CD14-positive monocyte (primary cell): ENCODE data around the gene LIMCH1. TPM values are rescaled to one million over a fixed set of nuclear protein-coding genes. Genes with fewer than 3 reads are reported as not detected.

ENCODE experiments used
- DNase-seq, 3 donors: peaks; one replicate each; pipeline ENCODE4 v3.0.0-alpha.2; 2011 to 2022
- H2AFZ ChIP-seq: 2 replicates; pipeline ENCODE4 v1.6.0; 2012; ENCODE audit warnings: mild to moderate bottlenecking, low read depth, low read length, inconsistent platforms; ENCODE audit not compliant: insufficient read depth, poor library complexity, severe bottlenecking
- H3K27ac ChIP-seq, 2 donors: 1 replicate in 1 of 2; 2 replicates in 1 of 2; pipeline ENCODE4 v1.5.1; 2012 to 2013; ENCODE audit warnings: low read length in 2 of 2, control low read depth in 1 of 2, inconsistent platforms in 1 of 2, low read depth in 1 of 2, mild to moderate bottlenecking in 1 of 2
- H3K27me3 ChIP-seq, 2 donors: one replicate each; pipeline versions ENCODE4 v1.6.0 to v1.6.1; 2011 to 2013; ENCODE audit warnings: low read length in 2 of 2; ENCODE audit not compliant: control insufficient read depth in 2 of 2, insufficient read depth in 2 of 2
- H3K36me3 ChIP-seq, 2 donors: replicated peaks in 1 of 2; 1 replicate in 1 of 2; 2 replicates in 1 of 2; pipeline versions ENCODE4 v1.5.1 to v1.6.1; 2012 to 2013; ENCODE audit warnings: low read length in 2 of 2, control low read depth in 1 of 2, inconsistent platforms in 1 of 2, mild to moderate bottlenecking in 1 of 2; ENCODE audit not compliant: insufficient read depth in 2 of 2, control insufficient read depth in 1 of 2
- H3K4me1 ChIP-seq, 2 donors: 1 replicate in 1 of 2; 2 replicates in 1 of 2; pipeline versions ENCODE4 v1.5.1 to v1.6.1; 2012 to 2013; ENCODE audit warnings: low read length in 2 of 2, control low read depth in 1 of 2, inconsistent platforms in 1 of 2, mild to moderate bottlenecking in 1 of 2, moderate library complexity in 1 of 2; ENCODE audit not compliant: insufficient read depth in 2 of 2, control insufficient read depth in 1 of 2
- H3K4me2 ChIP-seq: replicated peaks from 2 replicates; pipeline ENCODE3; 2012; ENCODE audit warnings: low read length, moderate library complexity, mild to moderate bottlenecking; ENCODE audit not compliant: poor library complexity, severe bottlenecking; ENCODE audit errors: extremely low read depth
- H3K4me3 ChIP-seq, 3 experiments: fragments of 200-600 bp in 1 of 3; sonication (generic) in 1 of 3; replicated peaks in 1 of 3; 1 replicate in 2 of 3; 2 replicates in 1 of 3; pipeline ENCODE4 v1.5.1; 2011 to 2013; ENCODE audit warnings: low read length in 3 of 3, mild to moderate bottlenecking in 3 of 3, control low read depth in 2 of 3, low read depth in 2 of 3, inconsistent platforms in 1 of 3, moderate library complexity in 1 of 3
- H3K79me2 ChIP-seq: 2 replicates; pipeline ENCODE4 v1.6.0; 2012; ENCODE audit warnings: mild to moderate bottlenecking, control low read depth, inconsistent platforms, low read length, moderate library complexity; ENCODE audit not compliant: insufficient read depth
- H3K9ac ChIP-seq: 2 replicates; pipeline ENCODE4 v1.6.0; 2017; ENCODE audit warnings: low read length, mild to moderate bottlenecking; ENCODE audit not compliant: insufficient read depth, poor library complexity, severe bottlenecking
- H3K9me3 ChIP-seq, 2 donors: replicated peaks in 1 of 2; 1 replicate in 1 of 2; 2 replicates in 1 of 2; pipeline versions ENCODE4 v1.5.1 to v1.6.1; 2012 to 2013; ENCODE audit warnings: low read length in 2 of 2, control low read depth in 1 of 2; ENCODE audit not compliant: control insufficient read depth in 1 of 2, insufficient read depth in 1 of 2
- H4K20me1 ChIP-seq: 2 replicates; pipeline ENCODE4 v1.6.0; 2012; ENCODE audit warnings: mild to moderate bottlenecking, low read length, control low read depth, moderate library complexity; ENCODE audit not compliant: insufficient read depth
- H3K27ac Mint-ChIP-seq, 7 donors: one replicate each; pipeline ENCODE4 v1.8.0; 2020; ENCODE audit warnings: mild to moderate bottlenecking in 7 of 7, mixed read lengths in 7 of 7, moderate library complexity in 6 of 7, inconsistent platforms in 2 of 7
- H3K27me3 Mint-ChIP-seq, 3 donors: one replicate each; pipeline ENCODE4 v1.8.0; 2021 to 2022; ENCODE audit warnings: low read depth in 3 of 3, mild to moderate bottlenecking in 3 of 3, mixed read lengths in 3 of 3, moderate library complexity in 3 of 3, inconsistent platforms in 1 of 3
- H3K36me3 Mint-ChIP-seq, 2 donors: one replicate each; pipeline ENCODE4 v1.8.0; 2020; ENCODE audit warnings: mixed read lengths in 2 of 2, inconsistent platforms in 1 of 2, mild to moderate bottlenecking in 1 of 2
- H3K4me1 Mint-ChIP-seq: one replicate; pipeline ENCODE4 v1.8.0; 2020; ENCODE audit warnings: mild to moderate bottlenecking, mixed read lengths
- H3K4me3 Mint-ChIP-seq, 2 donors: one replicate each; pipeline ENCODE4 v1.8.0; 2020; ENCODE audit warnings: mild to moderate bottlenecking in 2 of 2, mixed read lengths in 2 of 2, moderate library complexity in 1 of 2
- H3K9me3 Mint-ChIP-seq, 7 donors: one replicate each; pipeline ENCODE4 v1.8.0; 2020 to 2022; ENCODE audit warnings: mixed read lengths in 7 of 7, mild to moderate bottlenecking in 6 of 7, moderate library complexity in 6 of 7, inconsistent platforms in 2 of 7
- CTCF ChIP-seq: fragments of 200-600 bp; IDR thresholded peaks from one replicate; pipeline ENCODE4 v1.8.0; 2022; ENCODE audit warnings: antibody characterized with exemption, mild to moderate bottlenecking
- WGBS: methylation state at CpG from one replicate; pipeline ENCODE4 v1.1.5; 2013; ENCODE audit warnings: missing lambda C conversion rate; ENCODE audit not compliant: insufficient coverage; 5-methylcytosine and 5-hydroxymethylcytosine counted together
- intact Hi-C, 2 donors: fragments of 100-400 bp; cut with micrococcal nuclease; formaldehyde crosslinking; loops; one replicate each; pipeline versions ENCODE4 v1.15.0 to v1.15.1; 2023
- polyA plus RNA-seq, 3 donors: library from polyadenylated mRNA; depleted of rRNA in 1 of 3; unstranded in 2 of 3; stranded (reverse) in 1 of 3; fragments of 300-500 nt in 2 of 3; fragments of >200 nt in 1 of 3; fragmentation: Illumina TruSeq in 2 of 3; gene quantifications; 1 replicate in 2 of 3; 2 replicates in 1 of 3; pipeline ENCODE4 v1.2.3, GENCODE V29; 2012 to 2021

LIMCH1 gene
- polyA plus RNA-seq, 3 donors: 0.25 to 0.64 (median 0.32) TPM

- no peaks in the 10 kb centered on the region for H4K20me1 ChIP-seq
- H3K36me3 Mint-ChIP-seq: no peaks in the 10 kb centered on the region
- no peak overlapping the region for H3K4me3 ChIP-seq
- H3K79me2 ChIP-seq: no peaks in the 10 kb centered on the region
- H3K4me3 Mint-ChIP-seq: no peak overlapping the region
- intact Hi-C loops: no loop called here
- H3K27me3 Mint-ChIP-seq: peaks cover under 1 to 4% (median 3%) of the 10 kb centered on the region in 3 donors
- no CpG with 5 or more reads among the region's 1 CpG for WGBS
- H3K36me3 ChIP-seq: no peaks in the 10 kb centered on the region
- no peaks in the 10 kb centered on the region for H3K9me3 ChIP-seq
- no peaks in the 10 kb centered on the region for H3K27me3 ChIP-seq
- H3K4me2 ChIP-seq: no peak overlapping the region
- no peak overlapping the region for H3K27ac ChIP-seq
- DNase-seq: no peak
- no peak overlapping the region for H3K27ac Mint-ChIP-seq
- H3K9ac ChIP-seq: no peak overlapping the region
- no peak for TF ChIP-seq CTCF
- no peak overlapping the region for H2AFZ ChIP-seq
- H3K4me1 ChIP-seq: no peaks in the 10 kb centered on the region
- H3K9me3 Mint-ChIP-seq: no peaks in the 10 kb centered on the region
- peaks cover 3% of the 10 kb centered on the region for H3K4me1 Mint-ChIP-seq
These were observed 130.1 kb downstream of the LIMCH1 start for GRCh38 chr4:41668024-41668423.

GRCh38 chr4:41670530-41670929 lies 132.6 kb downstream of the LIMCH1 start:
- H3K9ac ChIP-seq: no peak overlapping the region
- H3K4me2 ChIP-seq: no peak overlapping the region
- intact Hi-C loops: no loop called here
- H3K27ac ChIP-seq: no peak overlapping the region
- no peaks in the 10 kb centered on the region for H3K36me3 ChIP-seq
- H2AFZ ChIP-seq: no peak overlapping the region
- H3K9me3 ChIP-seq: no peaks in the 10 kb centered on the region
- Mint-ChIP-seq H3K27me3 (peaks cover 2 to 3% (median 3%) of the 10 kb centered on the region in 3 donors), H3K27ac (no peak overlapping the region), H3K4me1 (no peaks in the 10 kb centered on the region), H3K9me3 (no peaks in the 10 kb centered on the region), H3K36me3 (no peaks in the 10 kb centered on the region), H3K4me3 (no peak overlapping the region)
- TF ChIP-seq CTCF: no peak
- H4K20me1 ChIP-seq: no peaks in the 10 kb centered on the region
- H3K27me3 ChIP-seq: no peaks in the 10 kb centered on the region
- no peaks in the 10 kb centered on the region for H3K4me1 ChIP-seq
- 94% methylated on average over 4 of the region's 6 CpGs for WGBS
- no peaks in the 10 kb centered on the region for H3K79me2 ChIP-seq
- no peak for DNase-seq
- H3K4me3 ChIP-seq: no peak overlapping the region
